Activated CD4-positive, alpha-beta T cell treated with anti-CD3 and anti-CD28 coated beads for 24 hours (primary cell): ENCODE results near the gene DMAC2L.
"Not testable (repeated sequence)": the region's sequence is repeated elsewhere in the genome, so short reads cannot be mapped to it uniquely, and the experiment has no call there.

Experiments used
- DNase-seq, 2 donors: peaks; one replicate each; pipeline ENCODE4 v3.0.0-alpha.2; 2020; ENCODE audit warnings: low read depth in 2 of 2

The DMAC2L gene, protein sequence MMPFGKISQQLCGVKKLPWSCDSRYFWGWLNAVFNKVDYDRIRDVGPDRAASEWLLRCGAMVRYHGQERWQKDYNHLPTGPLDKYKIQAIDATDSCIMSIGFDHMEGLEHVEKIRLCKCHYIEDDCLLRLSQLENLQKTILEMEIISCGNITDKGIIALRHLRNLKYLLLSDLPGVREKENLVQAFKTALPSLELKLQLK

DNA sequence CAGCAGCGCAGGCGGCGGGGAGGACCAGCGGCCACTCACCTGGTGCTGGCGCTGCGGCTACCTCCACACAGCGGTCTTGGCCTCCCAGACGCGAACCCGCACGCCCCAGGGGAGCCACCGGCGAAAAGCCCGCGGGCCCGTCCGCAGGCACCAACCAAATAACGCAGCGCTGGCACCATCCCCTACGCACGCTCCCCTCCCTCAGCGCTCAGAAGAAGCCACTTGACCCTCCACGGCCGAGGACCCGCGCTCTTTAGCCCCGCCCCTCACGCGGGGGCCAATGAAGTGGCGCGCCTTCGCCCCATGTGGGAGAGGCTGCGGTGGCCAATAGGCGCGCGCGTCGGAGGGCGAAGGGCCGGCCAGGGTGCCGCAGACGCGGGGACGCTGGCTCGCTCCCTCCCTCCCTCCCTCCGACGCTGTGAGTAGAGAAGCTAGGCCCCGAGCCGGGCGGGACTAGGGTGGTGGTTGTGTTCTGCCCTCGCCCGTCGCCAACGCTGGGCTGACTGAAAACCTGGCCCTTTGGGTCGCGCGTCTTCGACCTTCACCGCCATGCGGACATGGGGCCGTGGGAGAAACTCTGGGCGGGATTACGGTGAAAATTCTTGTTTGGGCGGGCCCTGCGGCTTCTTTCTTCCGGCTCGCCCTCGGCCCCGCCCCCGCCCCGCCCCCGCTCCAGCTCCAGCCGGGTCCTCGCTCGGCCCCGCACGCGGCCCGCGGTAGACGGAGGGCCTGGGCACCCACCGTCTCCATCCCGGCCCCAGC lies at the start of gene DMAC2L, which contains the start of gene L2HGDH:
DMAC2L (plus strand) TSS at position 353 of the 762 bp plus-strand sequence. CDS start 9,164 bp downstream, outside the sequence.
L2HGDH (minus strand) TSS at position 258 of the 762 bp plus-strand sequence; CDS start at position 179, 79 bp downstream.
- DNase-seq = peak; percentile 82 to 83

DNA sequence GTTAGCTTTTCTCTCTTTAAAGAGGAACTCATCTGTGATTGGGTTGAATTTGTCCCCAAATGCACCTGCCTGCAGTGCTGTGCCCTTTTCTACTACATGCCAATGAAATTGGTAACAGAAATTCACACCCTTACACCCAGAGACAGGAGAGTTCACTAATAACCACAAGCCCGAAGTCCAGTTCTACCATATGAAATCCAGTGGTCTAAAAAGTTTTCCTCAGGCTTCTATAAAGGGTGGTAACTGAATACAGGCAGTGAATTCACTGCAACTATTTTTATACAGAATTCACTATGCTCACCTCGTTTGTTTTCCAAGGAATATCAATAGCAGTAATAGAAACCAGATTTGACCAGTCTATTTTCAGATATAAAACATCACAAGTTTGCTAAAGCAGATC lies 49.3 kb upstream of the DMAC2L start:
- no peak for DNase-seq

DNA sequence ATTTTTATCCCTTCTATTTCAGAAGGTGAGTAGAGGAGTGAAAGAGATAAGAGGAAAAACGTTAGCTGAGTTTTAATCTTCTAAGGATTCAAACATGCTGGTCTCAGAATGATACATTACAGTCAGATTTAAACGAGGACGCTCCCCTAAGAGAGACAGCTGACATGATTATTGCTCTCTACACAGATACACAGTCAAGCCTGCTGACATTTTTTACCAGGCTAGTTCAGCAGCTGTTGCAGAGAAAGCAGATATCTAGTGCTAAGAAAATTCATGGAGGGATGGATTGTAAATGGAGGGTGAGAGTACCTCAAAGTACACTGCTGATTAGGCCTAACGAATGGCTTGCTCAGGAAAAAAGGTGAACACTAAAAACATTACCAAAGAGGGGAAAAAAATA lies 48.8 kb upstream of the DMAC2L start:
- no peak for DNase-seq

DNA sequence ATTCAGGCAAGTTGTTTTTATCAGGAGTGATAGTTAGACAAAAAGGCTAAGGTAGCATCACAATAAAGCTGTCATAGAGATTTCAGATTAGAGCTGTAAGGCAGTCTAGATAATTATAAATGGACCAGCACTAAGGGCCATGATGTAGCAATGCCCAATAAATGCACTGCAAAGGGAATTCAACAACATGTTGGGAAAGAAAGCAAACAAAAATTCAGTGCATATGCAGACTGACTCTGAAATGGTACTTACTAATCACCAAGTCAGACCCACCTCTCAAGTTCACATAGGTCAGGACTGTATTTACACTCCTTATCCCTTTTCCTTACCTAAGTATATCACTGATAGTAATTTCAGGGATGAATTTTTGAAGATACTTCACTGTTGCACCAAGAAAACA lies 47.1 kb upstream of the DMAC2L start:
- no peak for DNase-seq

DNA sequence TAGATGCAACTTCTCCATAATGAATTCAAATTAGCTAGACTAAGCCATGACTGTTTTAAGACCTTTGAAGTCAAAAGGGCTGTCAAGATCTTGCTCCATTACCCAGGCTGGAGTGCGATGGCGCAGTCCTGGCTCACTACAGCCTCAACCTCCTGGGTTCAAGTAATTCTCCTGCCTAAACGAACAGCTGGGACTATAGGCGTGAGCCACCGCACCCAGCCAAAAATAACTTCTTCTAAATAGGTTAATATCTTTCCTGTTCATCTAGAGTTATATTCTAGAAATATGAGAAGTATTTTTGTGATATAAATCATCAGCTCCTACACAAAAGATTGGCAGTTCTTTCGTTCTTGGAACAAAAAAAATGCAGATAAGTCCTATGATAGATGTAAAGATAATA lies 41.2 kb upstream of the DMAC2L start:
- no peak for DNase-seq

DNA sequence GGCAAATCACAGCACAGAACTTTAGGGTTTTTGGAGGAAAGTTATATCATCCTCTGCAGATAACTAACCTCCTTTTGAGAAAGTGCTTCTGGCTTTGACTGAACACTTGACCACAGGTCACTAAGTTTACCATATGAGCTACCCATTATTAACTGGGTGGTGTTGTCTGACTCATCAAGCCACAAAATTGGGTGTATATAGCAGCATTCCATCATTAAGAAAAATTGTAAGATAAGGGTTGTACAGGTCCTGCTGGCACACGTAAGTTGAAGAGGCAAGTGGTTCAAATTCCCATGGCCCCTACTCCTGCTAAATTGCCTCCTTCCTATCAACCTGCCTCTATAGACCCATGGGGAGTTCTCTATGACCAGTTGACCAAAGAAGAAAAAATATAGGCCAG lies 39.6 kb upstream of the DMAC2L start:
- no peak for DNase-seq

DNA sequence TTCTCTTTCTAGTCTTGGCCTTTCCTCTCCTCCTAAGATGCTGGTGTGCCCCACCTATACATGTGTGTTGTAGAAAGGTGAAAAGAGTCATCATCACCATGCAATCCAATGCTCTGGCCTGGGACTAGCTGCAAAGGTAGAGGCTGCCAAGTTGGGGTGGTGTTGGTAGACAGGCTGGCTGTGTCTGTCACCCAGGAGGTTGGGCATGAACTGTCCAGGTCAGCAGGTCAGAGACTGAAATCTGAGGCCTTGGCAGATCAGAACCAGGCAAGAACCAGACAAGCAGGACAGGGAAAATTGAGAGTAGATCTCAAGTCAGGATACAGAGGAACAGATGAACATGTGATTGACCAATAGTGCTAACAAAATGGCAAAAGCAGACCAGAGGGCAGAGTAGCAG lies 26.3 kb upstream of the DMAC2L start:
- DNase-seq = no peak

DNA sequence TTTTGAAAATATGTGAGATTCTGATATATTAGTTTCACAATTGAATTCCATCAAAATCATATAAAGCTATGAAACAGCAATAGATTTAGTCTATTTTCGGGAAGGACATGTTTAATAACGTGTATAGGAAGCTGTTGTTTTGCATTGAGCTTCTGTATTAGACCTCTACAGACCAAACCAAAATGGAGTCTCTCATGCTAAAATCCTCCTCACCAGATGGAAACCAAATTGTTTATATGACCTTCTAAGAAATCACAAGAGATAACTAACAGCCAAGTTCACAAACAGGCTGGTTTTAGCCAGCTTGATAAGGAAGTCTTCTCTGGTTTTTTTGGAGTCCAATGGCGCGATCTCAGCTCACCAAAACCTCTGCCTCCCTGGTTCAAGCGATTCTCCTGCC lies 24.0 kb upstream of the DMAC2L start:
- DNase-seq = no peak

DNA sequence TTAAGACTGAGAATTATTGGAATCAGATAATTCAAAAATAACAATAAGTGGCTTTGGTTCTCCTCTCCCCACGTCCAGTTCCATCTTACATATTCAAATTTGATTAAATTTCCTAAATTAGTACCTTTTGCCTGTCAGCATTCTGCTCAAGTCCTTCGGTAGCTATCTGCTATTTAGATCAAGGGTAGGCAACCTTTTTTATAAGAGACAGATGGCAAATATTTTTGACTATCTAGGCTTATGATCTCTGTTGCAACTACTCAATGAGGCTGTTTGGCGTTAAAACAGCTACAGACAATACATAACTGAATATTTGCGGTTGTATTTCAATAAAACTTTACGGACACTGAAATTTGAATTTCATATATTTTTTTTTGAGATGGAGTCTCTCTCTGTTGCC lies 21.8 kb upstream of the DMAC2L start:
- no peak for DNase-seq

DNA sequence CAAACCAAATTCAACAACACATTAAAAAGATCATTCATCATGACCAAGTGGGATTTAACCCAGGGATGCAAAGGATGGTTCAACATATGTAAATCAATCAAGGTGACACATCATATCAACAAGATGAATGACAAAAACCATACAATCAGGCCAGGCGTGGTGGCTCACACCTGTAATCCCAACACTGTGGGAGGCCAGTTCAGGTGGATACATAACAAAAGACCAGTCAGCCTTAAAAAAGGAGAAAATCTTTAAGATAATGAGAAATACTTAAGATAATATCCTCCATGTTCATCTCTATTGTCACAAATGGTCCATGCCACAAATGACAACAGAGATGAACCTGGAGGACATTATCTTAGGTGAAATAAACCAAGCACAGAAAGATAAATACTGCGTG lies 12.5 kb upstream of the DMAC2L start:
- DNase-seq = no peak

DNA sequence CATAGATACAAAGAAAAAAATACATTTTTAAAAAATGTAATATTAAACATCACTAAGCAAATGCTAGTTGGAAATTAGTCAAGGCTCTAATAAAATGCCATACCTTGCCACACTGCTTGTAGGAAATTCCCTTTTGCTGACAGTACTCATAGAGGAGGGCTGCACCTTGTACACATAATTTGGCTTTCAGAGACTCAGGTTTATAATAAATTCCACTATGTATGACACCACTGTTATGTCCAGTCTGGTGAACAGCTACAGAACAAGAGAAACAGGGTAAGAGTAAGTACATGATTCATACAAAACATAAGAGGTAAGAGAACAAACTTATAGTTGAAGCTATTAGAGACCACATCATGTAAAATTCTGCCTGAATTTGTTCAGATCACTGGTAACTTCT lies 10.2 kb upstream of the DMAC2L start:
- DNase-seq = no peak

DNA sequence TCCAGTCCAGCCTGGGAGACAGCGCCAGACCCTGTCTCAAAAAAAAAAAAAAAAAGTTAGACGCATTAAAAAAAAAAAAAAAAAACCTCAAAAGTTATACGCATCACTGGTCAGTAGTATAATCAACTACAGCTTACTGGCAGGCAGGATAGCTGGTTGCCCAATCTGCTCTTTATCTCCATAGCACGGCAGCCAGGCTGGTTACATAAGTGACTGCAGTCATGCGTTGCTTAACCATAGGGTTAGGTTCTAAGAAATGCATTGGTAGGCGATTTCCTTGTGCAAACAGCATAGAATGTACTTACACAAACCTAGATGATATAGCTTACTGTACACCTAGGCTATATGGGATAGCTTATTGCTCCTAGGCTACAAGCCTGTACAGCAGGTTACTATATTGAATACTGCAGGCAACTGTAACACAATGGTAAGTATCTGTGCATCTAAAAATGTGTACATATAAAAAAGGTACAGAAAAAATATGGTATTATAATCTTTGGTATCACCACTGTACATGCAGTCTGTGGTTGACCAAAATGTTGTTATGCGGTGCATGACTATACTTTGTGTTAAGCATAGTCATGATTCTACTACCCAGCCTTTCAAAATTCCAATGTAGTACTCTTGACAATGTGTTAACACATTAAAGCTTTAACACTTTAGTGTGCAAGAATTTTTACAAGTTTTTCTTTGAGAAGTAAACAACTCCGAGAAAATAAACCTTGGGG lies 8.2 kb upstream of the DMAC2L start:
- DNase-seq = no peak

DNA sequence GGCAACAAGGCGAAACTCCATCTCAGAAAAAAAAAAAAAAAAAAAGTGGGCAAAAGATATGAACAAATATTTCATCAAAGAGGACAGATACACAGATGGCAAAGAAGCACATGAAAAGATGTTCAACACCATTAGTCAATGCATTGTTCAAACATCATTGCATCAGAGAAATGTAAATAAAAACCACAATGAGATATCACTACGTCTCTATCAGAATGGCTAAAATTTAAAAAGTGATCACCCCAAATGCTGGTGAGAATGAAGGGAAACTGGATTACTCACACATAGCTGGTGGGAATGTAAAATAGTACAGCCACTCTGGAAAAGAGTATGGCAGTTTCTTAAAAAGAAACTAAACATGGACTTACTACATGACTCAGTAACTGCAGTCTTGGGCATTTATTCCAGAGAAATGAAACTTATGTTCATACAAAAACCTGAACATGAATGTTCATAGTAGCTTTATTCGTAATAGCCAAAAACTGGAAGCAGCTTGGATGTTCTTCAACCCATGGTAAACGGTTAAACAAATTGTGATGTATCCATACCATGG lies 3.7 kb upstream of the DMAC2L start:
- DNase-seq = no peak

DNA sequence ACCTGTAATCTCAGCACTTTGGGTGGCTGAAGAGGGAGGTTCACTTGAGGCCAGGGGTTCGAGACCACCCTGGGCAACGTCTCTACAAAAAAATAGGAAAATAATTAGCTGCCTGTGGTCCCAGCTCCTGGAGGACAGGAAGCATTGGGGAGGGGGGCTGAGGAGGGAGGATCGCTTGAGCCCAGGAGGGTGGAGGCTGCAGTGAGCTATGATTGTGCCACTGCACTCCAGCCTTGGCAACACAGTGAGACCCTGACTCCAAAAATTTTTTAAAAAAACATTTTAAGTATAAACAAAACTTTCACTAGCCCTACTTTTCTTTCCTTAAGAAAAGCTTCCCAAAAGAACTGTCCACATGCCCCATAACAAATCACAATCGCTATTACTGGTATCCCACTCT lies 1.7 kb upstream of the DMAC2L start:
- no peak for DNase-seq

DNA sequence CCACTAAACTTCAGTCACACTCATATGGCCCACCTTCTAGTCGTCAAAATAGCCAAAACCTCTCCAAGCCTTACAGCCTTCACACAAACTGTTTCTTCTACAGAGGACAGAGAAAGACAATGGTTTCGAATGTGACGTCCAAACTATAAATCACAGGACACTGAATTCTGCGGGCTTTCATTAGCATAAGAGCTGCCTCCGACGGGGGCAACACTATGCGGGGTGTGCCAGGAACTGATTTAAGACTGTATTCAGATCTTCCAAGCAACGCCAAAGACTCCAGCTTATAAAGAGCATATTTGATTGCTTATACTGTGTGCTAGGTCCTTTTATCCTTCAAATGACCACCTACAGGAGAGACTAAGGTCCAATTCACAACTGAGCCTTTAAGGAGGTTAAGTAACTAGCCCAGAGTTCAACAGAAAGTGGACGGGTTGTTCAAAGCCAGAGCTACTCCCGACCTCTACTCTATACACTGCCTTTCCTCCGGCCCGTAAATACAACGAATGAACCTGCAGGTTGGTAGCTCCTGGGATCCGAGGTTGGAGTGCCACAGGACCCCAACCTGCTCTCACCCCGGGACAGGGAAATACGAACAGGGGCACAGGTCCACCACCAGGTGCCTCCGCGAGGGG lies 670 bp upstream of the DMAC2L start:
- no peak for DNase-seq

DNA sequence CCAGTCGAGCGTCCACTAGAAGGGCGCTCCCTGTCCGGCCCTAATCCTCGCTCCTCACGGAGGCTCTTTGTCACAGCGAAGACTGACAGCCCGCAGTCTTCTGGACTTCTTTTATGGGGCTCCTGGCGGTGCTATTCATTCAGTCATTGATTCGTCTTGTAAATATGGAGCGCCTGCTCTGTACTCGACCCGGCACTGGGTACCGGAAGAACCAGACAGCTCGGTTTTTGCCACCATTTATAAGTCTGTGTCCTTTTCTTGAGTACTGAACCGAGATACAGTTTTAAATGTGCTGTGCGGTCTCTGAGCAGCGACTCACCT lies 570 bp downstream of the DMAC2L start:
- DNase-seq = no peak

DNA sequence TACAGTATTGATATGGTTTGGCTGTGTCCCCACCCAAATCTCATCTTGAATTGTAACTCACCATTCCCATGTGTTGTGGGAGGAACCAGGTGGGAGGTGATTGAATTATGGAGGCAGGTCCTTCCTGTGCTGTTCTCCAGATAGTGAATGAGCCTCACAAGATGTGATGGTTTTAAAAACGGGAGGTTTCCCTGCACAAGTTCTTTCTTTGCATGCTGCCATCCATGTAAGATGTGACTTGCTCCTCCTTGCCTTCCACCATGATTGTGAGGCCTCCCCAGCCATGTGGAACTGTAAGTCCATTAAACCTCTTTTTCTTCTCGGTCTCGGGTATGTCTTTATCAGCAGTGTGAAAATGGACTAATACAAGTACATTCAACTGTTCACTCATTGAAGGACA lies 2.0 kb downstream of the DMAC2L start:
- DNase-seq = not testable (repeated sequence)

DNA sequence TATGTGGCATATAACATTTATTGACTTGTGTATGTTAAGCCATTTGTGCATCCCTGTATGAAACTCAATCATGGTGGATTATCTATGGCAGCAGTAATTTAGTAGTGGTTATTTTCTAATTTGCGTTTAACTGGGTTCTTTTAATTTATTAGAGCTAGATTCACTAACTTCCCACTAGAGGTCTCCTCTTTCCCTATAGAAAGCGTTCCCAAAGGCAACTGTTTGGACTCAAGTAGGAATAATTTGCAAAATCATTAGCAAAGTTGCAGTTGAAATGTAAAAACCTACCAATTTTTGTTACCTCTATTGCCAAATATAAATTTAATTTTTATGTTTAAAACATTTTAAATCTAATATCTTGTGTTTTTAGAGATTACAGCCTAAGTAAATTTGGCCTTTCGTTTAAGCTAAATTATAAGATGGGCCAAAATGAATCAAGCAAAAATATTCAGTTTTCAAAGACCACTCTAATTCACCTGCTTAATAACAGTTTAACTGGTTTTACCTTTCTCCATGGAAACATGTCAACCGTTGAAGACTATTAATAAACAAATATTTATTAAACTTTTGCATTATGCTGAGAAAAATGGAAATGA lies 6.0 kb downstream of the DMAC2L start:
- no peak for DNase-seq

DNA sequence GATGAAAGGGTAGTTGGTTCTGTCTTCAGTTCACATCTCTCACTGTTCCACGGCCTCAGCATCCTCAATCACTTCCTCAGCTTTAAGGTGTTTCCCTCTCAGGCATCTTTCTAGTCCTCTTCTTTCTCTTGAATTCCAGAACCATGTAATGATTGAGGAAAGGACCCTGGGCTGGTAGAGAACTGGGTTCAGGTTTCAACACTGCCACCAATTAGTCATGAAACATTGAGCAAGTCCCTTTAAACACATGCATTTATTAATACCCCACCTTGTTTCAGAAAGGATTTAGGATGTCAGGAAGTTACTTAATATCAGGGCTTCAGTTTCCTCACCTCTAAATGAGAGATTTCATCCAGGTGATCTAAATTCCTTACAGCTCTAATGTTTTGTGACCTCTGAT lies 7.2 kb downstream of the DMAC2L start:
- DNase-seq = no peak

DNA sequence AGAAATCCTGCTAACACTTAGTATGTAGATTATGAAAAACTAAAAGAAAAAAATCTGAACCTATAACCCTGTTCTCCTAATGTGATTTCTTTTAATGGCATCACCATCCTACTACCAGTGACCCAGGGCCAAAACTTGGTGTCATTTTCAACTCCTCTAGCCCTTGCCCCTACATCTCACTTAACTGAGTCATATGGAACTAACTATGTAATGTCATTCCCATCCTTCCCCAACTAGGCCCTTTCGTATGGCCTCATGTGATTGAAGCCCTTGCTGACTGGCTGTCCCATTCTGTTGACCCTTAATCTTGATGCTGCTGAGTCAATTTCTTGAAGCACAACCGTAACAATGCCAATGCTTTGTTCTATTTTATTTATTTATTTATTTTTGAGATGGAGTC lies 7.6 kb downstream of the DMAC2L start:
- no peak for DNase-seq

DNA sequence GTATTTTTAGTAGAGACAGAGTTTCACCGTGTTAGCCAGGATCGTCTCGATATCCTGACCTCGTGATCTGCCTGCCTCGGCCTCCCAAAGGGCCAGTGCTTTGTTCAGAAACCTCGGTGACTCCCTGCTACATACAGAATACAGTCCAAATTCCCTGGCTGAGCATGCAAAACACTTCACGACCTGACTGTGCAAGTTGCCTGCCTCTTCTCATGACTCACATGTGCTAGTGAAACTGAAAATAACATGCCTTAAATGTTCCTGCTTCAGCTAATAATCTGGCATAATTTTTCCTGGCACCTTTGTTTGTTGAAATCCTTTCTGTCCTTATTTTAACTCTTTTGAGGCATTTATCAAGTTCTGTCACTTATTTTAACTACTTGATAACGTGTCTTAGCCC lies 8.2 kb downstream of the DMAC2L start:
- no peak for DNase-seq
